ENCODE measurements around the gene PRDM16. TPM values are rescaled to one million over a fixed set of nuclear protein-coding genes. Genes with fewer than 3 reads are reported as not detected.

The PRDM16 gene
- total and polyA plus RNA-seq, 2 of the 13 experiments (the other 11 are each of a cell fraction or from before 2014, with no cell fraction given), result 0.15 to 0.81 TPM

GRCh38 chr1:3251807-3252428, 182.9 kb downstream of the PRDM16 start (continued):
- TF ChIP-seq ATRX (CRISPR knock-in tag; IDR thresholded peaks at IDR 0.05; ENCODE audit: borderline replicate concordance), result no peak
- TF ChIP-seq AGO2 (optimal IDR thresholded peaks at IDR 0.05; ENCODE audit: low read depth, low read length), result no peak

DNA sequence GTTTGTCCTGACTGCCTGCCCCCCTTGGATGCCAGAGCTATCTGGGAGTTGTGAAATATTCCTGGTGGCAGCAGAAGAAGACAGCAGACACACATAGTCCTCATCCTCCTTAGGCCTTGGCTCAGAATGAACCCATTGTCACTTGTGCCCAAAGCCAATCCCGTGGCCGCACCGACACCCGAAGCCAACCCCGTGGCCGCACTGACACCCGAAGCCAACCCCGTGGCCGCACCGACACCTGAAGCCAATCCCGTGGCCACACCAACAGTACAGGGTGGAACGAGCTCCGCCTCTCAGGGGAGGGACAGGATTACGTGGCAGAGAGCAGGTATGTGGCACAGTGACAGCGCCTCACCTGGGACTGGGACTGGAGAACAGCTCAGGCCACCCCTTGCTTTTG, 186.7 kb downstream of the PRDM16 start:
- intact Hi-C loops (cut with micrococcal nuclease; ENCODE audit: unreplicated experiment) (no loop called here), in situ Hi-C loops (cut with HindIII; ENCODE audit: extremely low pct_ligation_motif_present, low pct_unique_long_range_greater_than_20kb) (no loop called here)
- no peaks in the 10 kb centered on the region for H3K79me2 ChIP-seq (ENCODE audit: insufficient read depth, low read length)
- no TSS peak for BruUV-seq (replicated peaks)
- peaks cover 22% of the 10 kb centered on the region for H3K4me1 ChIP-seq (ENCODE audit: insufficient read depth, low read length)
- no peak overlapping the region for H2AFZ ChIP-seq (ENCODE audit: low read length)
- FAIRE-seq (no peak), ATAC-seq (no peak), DNase-seq (ENCODE audit: low spot score) (no peak)
- CTCF ChIA-PET (ENCODE audit: low intra/inter-chr PET ratio, low total read pairs), result no interaction called here
- no peak overlapping the region for H3K9ac ChIP-seq (ENCODE audit: insufficient read depth, low read depth, low read length)
- no peaks in the 10 kb centered on the region for H3K9me3 ChIP-seq (ENCODE audit: low read length)
- no peak for TF ChIP-seq ZNF781 (CRISPR knock-in tag; IDR thresholded peaks at IDR 0.05; ENCODE audit: borderline replicate concordance, not compliant biosample characterization)
- TF ChIP-seq HMG20B (CRISPR knock-in tag; conservative IDR thresholded peaks at IDR 0.05), result no peak
- no peak for TF ChIP-seq ZNF567 (CRISPR knock-in tag; IDR thresholded peaks at IDR 0.05; ENCODE audit: borderline replicate concordance)
- no peak for TF ChIP-seq ZNF407 (CRISPR knock-in tag; IDR thresholded peaks at IDR 0.05; ENCODE audit: not compliant biosample characterization)
- no peak for TF ChIP-seq ZC3H13 (CRISPR knock-in tag; IDR thresholded peaks at IDR 0.05)
- no peak for TF ChIP-seq ZNF205 (CRISPR knock-in tag; IDR thresholded peaks at IDR 0.05)
- TF ChIP-seq, protein P1, sequence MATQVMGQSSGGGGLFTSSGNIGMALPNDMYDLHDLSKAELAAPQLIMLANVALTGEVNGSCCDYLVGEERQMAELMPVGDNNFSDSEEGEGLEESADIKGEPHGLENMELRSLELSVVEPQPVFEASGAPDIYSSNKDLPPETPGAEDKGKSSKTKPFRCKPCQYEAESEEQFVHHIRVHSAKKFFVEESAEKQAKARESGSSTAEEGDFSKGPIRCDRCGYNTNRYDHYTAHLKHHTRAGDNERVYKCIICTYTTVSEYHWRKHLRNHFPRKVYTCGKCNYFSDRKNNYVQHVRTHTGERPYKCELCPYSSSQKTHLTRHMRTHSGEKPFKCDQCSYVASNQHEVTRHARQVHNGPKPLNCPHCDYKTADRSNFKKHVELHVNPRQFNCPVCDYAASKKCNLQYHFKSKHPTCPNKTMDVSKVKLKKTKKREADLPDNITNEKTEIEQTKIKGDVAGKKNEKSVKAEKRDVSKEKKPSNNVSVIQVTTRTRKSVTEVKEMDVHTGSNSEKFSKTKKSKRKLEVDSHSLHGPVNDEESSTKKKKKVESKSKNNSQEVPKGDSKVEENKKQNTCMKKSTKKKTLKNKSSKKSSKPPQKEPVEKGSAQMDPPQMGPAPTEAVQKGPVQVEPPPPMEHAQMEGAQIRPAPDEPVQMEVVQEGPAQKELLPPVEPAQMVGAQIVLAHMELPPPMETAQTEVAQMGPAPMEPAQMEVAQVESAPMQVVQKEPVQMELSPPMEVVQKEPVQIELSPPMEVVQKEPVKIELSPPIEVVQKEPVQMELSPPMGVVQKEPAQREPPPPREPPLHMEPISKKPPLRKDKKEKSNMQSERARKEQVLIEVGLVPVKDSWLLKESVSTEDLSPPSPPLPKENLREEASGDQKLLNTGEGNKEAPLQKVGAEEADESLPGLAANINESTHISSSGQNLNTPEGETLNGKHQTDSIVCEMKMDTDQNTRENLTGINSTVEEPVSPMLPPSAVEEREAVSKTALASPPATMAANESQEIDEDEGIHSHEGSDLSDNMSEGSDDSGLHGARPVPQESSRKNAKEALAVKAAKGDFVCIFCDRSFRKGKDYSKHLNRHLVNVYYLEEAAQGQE (IDR thresholded peaks at IDR 0.05; ENCODE audit: borderline replicate concordance in 1 of 2, low read depth in 1 of 2, low read length in 2 of 2), result no peak
- TF ChIP-seq ZSCAN31 (CRISPR knock-in tag; IDR thresholded peaks at IDR 0.05; ENCODE audit: low read depth), result no peak
- TF ChIP-seq JUN (CRISPR knock-in tag; IDR thresholded peaks at IDR 0.05), result no peak
- no peaks in the 10 kb centered on the region for H3K36me3 ChIP-seq (replicated peaks in 1 of 2; ENCODE audit: control insufficient read depth in 1 of 2, insufficient read depth in 2 of 2, low read length in 2 of 2)
- no peak overlapping the region for H3K27ac ChIP-seq (ENCODE audit: extremely low read length, insufficient read depth, low read length)
- H3K4me2 ChIP-seq (ENCODE audit: low read depth, low read length), result no peak overlapping the region
- POLR2A ChIA-PET, result no interaction called here
- H4K20me1 ChIP-seq (ENCODE audit: insufficient read depth, low read length), result no peaks in the 10 kb centered on the region
- H3K4me3 ChIP-seq (replicated peaks in 1 of 3; ENCODE audit: insufficient read depth in 1 of 3, low read depth in 2 of 3, low read length in 3 of 3), result no peak overlapping the region
- no peaks in the 10 kb centered on the region; a peak in 1 of 5 replicates for H3K27me3 ChIP-seq (ENCODE audit: control insufficient read depth in 1 of 2, insufficient read depth in 2 of 2, low read length in 2 of 2)
- 89% methylated on average over 15 of the region's 15 CpGs for WGBS (ENCODE audit: low lambda C conversion rate)
